GM04503 (cell line): ENCODE results near the gene C19orf47.
A peak's percentile ranks its signal among the peaks of the same experiment; 100 is the strongest.

Experiments used
- DNase-seq: peaks from one replicate; pipeline ENCODE4 v3.0.0-alpha.2; 2012; ENCODE audit warnings: low read depth

C19orf47 gene

DNA sequence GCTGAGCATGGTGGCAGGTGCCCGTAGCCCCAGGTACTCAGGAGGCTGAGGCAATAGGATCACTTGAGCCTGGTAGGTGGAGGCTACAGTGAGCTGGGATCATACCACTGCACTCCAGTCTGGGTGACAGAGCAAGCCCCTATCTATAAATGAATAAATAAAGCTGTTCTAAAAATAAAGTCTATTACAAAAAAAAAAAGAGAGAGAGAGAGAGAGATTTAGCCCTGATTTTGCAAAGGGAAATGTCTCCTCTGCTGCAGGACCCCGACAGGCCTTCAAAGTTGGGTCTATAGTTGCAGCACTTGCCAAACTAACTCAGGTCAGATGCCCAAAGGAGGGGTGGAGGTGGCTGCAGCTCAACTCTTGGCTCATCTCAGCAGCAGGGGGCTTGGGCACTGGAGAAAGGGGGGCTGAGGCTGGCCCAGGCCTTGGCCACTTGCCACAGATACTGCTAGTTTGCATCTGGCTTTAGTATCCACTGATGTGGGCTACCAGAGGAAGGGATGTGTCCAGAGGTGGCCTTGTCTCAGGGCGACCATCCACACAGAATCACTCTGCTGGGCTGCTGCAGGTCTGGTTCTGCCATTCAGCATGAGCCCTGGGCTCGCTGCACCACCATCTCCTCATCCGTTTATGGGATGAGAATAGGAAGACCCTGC is 32.3 kb downstream of the C19orf47 start:
- DNase-seq = no peak

GRCh38 chr19:40314656-40315055 is 33.5 kb downstream of the C19orf47 start:
- no peak for DNase-seq

GRCh38 chr19:40313229-40313983 is 34.8 kb downstream of the C19orf47 start:
- no peak for DNase-seq

GRCh38 chr19:40312533-40312932 is 35.7 kb downstream of the C19orf47 start:
- DNase-seq = no peak

DNA sequence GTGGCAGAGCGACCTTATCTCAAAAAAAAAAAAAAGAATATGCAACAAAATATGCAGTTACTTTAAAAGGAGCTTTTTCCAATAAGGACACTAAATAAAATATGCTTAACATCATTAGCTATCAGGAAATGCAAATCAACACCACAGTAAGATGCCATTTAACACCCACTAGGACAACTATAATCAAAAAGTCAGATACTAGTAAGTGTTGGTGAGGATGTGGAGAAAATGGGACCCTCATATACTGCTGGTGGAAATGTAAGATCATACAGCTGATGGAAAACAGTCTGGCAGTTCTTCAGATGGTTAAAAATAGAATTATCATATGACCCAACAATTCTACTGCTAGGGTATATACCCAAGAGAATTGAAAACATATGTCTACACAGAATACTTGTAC is 38.5 kb downstream of the C19orf47 start:
- DNase-seq = no peak

- no peak for DNase-seq
Observed at GRCh38 chr19:40305403-40305802, 42.8 kb downstream of the C19orf47 start.

- DNase-seq = no peak
Observed at GRCh38 chr19:40304306-40304705, 43.9 kb downstream of the C19orf47 start.

DNA sequence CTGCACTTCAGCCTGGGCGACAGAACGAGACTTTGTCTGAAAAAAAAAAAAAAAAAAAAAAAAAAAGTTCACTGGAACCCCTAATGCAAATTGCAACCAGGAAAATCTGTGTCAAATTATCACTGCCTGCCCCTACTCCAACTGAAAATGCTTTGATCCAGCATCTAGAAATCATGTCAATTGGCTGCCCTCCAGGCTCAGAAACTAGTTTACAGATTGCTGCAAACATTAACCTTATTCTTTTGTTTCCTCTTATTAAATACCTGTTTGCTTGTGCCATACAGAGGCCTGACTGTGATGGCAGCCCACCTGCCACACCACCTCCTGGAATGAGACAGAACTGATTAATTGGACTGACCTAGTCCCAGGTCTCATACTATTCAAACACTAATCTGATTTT is 44.4 kb downstream of the C19orf47 start:
- DNase-seq = no peak

DNA sequence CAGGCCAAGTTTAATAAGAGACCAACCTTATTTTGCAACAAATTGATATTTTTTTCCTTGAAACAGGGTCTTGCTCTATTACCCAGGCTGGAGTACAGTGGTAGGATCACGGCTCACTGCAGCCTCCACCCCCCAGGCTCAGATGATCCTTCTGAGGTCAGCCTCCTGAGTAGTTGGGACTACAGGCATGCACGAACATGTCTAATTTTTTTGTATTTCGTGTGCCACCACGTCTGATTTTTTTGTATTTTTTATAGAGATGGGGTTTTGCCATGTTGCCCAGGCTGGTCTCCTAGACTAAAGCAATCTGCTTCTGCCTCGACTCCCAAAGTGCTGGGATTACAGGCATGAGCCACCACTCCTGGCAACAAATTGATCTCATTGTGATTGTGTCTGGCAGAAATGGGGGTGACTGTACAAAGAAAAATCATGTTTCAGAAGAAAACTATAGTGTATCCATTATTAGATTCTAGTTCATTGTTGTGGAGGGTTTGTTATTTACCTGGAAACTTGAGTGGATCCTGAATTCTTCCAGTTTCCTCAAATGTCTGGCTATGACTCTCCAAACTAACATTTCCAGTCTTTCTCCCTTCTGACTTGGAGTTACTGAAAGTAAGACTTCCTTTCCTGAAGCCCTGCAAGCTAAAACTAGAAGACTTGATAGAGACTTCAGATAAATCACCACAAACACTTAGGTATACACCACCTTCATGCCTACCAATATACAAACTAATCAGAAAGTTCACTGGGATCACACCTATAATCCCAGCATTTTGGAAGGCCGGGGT is 45.8 kb downstream of the C19orf47 start:
- no peak for DNase-seq

DNA sequence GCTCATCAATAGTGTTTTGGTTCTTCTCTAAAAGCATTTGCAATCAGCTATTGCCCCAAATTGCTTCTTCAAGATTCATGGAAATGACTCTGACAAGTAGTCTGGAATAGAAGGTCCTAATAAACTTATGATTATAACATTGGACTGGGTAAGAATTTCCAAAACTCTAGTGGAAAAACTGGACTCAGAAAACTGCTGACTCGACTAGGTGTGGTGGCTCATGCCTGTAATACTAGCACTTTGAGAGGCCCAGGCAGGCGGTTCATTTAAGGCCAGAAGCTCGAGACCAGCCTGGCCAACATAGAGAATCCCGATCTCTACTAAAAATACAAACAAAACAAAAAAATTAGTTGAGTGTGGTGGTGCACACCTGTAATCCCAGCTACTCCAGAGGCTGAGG is 47.5 kb downstream of the C19orf47 start:
- no peak for DNase-seq

DNA sequence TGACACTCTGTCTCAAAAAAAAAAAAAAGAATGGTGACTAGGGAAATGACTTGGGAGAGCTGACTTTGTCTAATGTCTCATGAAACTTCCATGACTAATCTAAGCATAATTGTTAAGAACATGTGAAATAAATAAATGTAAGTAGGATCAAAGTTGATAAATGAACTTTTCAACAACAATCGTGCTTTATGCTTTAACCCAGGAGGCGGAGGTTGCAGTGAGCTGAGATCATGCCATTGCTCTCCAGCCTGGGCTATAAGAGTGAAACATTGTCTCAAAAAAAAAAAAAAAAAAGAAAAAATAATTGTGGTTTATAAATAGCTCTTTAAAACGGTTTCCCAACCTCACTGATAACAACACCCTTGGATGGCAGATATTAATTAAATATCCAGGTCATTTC is 50.2 kb downstream of the C19orf47 start:
- DNase-seq = no peak

DNA sequence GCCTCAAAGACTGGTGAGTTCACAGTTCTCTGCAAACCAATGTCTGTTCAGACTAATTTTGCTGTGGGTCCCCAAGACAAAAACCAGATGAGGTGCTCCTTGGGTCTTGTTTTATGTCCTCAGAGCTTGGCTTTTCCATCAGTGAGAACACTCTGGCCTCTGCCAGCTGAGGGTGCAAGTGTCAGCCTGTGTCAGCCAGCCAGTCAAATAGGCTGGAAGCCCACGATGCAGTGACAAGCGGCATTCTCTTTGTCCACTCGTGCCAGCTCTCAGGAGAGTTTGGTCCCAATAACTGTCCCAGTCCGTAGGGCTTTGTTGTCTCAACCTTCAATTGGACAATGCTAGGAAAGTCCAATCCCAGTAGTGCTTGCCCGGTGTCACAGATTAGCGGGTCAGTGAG is 53.6 kb downstream of the C19orf47 start:
- DNase-seq = no peak

DNA sequence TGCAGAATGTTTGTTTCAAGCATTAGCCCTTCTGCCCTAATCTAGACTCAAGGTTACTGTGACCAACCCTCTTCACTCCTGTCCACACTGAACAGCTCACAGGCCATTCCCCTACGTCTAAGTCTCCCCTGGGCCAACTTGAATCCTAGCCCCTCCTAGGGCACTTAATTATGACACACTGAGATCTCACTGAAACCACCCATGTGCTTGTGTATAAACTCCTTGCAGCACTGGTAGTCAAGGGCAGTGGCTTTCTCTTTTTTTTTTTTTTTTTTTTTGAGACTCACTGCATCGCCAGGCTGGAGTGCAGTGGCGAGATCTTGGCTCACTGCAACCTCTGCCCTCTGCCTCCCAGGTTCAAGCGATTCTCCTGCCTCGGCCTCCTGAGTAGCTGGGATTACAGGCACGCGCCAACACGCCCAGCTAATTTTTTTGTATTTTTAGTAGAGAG is 61.2 kb downstream of the C19orf47 start:
- no peak for DNase-seq

DNA sequence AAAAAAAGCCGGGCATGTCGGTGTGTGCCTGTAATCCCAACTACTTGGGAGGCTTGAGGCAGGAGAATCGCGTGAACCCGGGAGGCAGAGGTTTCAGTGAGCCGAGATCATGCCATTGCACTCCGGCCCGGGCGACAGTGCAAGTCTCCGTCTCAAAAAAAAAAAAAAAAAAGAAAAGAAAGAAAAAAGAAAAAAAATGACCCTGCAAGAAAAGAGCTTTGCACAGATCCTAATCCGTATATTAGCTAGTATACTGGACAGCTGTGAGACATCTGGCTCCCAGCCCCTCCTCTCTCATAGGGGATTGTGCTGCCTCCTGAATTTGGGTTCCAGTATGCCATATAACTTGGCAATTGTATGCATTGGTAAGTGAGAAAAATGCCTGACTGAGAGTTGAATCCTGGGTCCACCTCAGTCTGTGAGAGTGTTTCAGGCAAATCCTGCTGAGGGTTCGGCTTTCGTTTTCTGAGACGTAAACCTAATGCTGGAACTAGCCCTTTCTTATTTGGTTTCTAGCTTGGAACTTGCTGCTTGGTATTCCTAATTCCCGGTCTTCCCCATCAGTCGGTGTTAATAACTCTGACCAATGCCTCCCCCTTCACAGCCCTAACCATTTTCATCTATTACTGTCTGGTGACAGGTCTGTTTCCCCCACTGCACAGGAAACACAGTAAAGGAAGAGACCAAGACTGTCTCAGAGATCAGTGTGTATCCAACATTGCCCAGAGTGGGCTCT is 61.8 kb downstream of the C19orf47 start:
- DNase-seq = no peak

DNA sequence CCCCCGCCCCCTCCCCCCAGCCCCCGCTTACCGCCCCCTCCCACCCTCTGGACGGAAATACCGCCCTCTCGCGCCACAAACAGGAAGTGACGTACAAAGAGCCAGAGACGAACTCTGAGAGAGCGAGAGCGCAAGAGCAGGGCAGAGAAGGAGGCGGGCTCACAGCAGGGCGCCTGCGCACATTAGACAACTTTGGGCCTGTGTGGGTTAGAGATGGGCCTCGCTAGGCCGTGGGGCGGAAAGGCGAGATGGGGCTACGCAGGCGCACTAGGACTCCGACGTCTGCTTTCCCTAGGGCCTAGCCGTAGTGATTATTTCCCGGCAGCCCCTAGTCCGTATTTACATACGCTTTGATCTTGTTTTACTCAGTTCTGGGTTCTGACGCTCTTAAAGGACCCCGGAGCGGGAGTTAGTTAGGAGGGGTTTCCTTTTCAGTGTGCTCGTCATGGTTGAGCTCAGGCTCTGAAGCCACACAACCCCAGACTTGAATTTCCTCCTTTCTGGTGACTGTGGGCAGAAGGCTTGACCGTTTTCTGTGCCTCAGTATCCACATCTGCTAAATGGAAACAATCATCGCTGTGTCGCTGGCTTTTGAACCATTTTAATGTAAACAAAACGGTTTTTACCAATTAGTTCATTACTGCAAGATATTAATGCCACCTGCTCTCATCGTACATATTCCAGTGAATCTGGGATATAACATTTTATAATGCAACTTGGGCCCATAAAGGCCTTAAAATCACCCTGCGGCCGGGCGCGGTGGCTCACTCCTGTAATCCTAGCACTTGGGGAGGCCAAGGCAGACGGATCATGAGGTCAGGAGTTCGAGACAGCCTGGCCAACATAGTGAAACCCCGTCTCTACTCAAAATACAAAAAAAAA is 62.6 kb downstream of the C19orf47 start:
- peak; percentile 96 for DNase-seq

DNA sequence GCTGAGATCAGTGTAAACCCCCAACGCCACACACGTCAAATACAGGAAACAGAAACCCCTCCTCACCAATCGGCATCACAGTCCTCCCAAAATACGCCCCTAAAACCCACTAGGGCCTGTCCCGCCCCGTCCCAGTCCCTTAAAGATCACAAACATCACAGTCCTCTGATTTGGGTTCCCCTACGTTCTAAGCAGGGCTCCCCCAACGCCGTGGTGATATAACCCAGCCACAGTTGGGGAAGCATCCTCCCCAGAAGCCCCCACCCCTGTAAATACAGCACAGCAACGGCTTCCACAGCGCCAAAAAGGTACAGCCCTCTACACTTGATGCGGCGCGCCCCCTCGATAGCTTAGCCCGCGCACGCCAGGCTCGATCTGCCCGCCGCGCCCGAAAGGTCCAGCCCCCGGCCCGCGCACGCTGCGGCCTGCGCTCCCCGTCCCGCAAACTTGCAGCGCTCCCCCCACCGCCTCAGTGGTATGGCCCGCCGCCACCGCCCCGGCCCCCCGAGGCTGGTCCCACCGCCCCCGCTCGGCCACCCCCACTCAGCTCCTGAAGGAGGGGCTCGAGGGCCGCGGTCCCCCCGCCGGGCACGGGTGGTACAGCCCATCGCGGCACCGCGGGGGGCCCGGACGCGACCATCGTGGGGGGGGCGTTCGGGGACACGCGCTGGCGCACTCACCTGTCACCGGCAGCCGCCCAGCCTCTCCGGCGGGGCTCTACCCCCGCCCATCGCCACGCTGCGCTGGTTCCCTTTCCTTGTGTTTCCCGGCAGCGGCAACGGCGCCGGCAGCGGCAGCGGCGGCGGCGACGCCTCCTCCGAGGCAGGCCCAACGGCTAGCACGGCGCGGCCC is 63.5 kb downstream of the C19orf47 start, which contains the start of gene AKT2:
Gene AKT2, minus strand, starts transcription at position 845 of the 852 bp plus-strand sequence. CDS start 20,078 bp downstream, outside the sequence.
- no peak for DNase-seq

DNA sequence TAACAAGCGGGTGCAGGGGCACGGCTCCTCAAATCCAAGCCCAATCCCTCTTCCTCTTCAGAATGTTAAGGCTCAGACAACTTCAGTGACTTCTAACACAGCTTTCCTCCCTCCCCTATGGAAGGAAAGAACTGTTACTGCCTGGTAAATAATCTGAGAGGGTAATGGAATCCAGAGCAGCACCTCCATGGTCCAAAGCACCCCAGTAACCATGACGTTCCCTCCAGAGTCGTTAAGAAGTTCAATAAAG is 64.0 kb downstream of the C19orf47 start:
- DNase-seq = no peak

- no peak for DNase-seq
Observed at GRCh38 chr19:40283414-40284250, 64.6 kb downstream of the C19orf47 start.

GRCh38 chr19:40282920-40283319 is 65.3 kb downstream of the C19orf47 start:
- no peak for DNase-seq

DNA sequence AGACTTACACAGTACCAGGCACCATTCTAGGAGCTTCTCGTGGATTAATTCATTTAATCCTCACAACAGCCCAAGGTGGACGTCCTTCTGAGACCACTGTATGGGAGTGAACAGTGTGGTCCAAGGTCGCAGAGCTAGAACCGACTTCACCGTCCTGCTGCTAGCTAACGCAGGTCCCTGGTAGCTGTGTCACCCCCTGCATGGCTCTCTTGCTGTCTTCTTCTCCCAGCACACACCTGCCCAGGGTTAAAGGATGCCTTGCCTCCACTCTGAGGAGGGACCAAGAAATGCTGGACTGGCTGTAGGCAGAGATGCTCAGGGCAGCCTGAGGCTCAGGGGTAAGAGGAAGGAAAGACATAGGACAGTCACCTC is 66.0 kb downstream of the C19orf47 start:
- DNase-seq = no peak
